OCI-LY3 (cell line): ENCODE data around the gene NCAN.

ENCODE experiments used
- CTCF ChIP-seq: fragments of 200-600, 300-600 bp; sonication (generic); IDR thresholded peaks from 2 replicates; pipeline ENCODE4 v1.5.1; 2014; ENCODE audit warnings: antibody characterized with exemption, low read length, low read depth
- EZH2phosphoT487 ChIP-seq: fragments of 200-600 bp; shearing (Covaris generic); IDR thresholded peaks from 2 replicates; pipeline ENCODE4 v1.6.1; 2018; ENCODE audit warnings: antibody characterized with exemption, mixed run types, low read depth

GRCh38 chr19:19271828-19272599 is 60.3 kb downstream of the NCAN start:
- TF ChIP-seq CTCF (no peak), EZH2phosphoT487 (no peak)
